Activated CD4-positive, CD25-positive, alpha-beta regulatory T cell treated with anti-CD3 and anti-CD28 coated beads, Interleukin-2, amount 50 U/mL, for 24 hours (primary cell): ENCODE data around the gene PAX7.

ENCODE experiments used
- ATAC-seq, 2 donors: fragments of 150-1000 bp; cut with Tn5 transposase; one replicate each; pipeline ENCODE4 v1.10.0; 2021; ENCODE audit warnings: mild to moderate bottlenecking in 1 of 2, moderate library complexity in 1 of 2

Gene PAX7

DNA sequence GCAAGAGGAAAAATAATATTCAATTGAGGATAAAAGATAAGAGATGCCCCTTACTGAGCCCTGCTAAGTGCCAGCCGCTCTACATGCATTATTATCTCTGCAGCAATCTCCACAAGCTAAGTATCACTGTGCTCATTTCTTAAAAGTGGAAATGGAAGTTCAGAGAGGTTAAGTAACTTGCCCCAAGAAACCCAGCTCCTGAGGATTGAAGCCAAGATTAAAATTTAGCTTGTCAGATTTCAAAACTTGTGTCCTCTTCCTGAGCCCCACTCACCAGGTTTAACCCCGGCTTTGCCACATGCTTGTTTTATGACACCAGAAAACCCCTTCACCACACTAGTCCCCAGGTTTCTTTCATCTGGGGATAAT is 11.2 kb upstream of the PAX7 start:
- ATAC-seq = no peak

DNA sequence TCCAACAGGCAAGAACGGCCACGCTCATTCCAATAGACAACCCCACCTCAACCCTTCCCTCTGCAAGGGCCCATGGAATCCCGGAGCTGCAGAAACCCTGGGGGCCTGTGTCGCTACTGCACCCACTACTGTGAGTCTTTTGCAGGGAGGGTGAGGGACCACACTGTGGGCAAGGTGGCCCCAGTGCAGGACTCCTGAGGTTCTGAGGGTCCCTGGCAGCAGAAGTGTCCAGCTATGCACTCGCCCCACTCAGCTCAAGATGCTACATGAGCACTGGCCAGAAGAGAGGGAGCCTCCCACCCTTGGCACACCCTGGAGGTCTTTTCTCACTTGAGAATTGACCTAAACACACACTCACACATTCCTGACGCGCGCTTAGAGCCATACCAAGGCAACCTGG is 2.1 kb upstream of the PAX7 start:
- no peak for ATAC-seq

DNA sequence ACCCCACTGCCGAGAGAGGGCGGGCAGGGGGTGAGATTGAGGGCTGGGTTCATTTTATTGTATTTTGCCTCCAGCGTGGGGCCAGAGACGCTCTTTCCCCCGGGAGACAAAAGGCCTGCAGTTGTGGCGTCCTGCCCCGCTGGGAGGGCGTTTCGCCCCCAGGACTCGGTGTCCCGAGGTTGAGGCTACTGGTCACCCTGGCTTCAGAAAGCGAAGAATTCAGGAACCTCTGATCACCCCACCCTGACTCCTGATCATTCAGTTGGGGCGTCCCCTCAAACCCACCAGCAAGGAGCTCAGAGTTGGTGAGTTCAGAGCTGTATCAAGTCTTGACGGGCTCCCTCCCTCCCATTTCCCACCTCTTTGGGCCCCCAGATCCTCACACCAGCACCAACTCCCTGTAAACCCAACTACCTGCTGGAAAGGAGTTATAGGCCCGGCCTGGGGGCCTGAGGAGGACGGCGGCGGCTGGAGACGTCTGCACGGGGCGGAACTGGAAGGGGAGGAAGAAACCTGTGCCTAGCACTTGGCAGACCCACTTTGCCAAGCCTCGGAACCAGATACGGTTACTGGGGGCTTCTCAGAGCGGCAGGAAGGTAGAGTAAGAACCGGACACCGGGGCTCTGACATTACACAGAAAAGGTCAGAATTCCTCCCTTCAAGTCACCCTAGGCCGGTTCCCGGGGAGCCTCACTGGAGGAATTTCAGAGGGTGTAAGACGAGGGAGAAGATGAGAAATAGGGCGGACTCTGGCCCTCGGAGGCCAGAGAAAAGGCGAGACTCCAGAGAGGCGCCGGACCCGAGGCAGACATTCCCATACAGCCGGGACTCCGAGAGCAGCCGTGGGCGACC is 761 bp upstream of the PAX7 start:
- ATAC-seq = no peak

DNA sequence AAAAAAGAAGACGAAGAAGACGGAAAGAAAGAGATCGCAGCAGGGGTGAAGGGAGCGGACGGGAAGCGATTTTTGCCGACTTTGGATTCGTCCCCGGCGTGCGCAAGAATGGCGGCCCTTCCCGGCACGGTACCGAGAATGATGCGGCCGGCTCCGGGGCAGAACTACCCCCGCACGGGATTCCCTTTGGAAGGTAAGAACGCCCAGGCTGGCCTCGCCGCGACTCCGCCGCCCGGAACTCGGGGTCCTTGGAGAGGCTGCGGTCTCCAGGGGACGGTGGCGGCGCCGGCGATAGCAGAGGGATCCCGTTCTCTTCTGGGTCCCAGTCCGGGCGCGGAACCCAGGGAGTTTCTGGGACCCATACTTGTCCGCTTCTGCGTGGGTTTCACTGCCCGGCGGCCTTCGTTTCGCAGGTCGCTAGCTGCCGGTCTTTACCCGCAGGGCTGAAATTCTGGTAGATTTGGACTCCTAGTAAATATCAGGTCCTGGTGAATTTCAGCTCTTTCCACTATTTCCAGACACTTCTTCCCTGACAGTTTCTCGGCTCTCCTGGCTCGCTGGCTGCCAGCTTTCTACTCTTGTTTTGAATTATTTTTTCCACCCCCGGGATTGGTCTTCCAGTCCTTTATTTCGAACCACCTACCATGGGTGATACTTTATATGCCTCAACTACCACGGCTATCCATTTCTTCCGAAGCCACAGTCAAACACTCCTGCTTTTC is 1.0 kb downstream of the PAX7 start:
- no peak for ATAC-seq

DNA sequence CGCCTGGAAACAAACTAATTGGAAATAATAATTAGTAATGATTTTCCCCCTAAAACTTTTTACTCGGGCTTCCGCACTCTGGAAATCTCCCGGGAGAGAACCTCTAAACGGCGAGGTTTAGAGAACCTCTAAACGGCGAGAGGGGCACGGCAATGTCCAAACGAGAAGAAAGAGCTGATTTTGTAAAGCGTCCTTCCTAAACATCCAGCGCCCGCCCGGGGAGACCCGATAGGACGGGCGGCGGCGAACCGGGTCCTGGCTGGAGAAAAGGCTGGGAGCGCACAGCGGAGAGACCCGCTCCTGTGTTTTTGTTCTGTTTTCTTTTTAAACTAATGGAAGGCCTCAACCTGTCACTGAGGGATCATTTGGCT is 1.6 kb downstream of the PAX7 start:
- ATAC-seq = no peak

DNA sequence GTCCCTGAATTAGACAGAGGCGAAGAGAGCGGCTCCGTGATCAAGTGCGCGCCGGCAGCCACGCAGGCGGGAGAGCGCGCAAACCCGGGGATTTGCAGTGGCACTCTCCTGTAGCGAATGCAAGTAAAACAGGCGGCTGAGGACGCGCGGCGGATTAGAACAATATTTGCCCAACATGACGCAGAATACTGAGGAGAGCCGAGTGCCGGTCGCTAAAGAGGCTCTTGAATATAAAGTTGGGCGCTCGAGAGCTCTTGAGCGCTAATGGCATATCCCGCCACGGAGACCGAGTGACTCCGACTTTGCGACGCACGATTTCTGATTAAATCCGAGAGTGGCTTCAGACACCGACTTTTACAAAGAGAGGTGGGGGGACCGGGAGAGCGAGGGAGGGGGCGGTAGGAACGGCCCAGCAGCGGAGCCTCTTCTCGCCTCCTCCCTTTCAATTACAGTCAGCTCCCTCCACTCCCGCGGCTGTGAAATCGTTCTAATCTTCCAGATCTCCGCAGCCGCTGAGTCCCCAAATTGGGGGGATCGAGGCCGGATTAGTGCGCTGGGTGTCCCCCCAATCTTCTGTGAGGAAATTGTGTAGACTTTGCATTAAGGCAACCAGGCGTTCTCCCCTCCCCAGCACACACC is 2.3 kb downstream of the PAX7 start:
- ATAC-seq = no peak

DNA sequence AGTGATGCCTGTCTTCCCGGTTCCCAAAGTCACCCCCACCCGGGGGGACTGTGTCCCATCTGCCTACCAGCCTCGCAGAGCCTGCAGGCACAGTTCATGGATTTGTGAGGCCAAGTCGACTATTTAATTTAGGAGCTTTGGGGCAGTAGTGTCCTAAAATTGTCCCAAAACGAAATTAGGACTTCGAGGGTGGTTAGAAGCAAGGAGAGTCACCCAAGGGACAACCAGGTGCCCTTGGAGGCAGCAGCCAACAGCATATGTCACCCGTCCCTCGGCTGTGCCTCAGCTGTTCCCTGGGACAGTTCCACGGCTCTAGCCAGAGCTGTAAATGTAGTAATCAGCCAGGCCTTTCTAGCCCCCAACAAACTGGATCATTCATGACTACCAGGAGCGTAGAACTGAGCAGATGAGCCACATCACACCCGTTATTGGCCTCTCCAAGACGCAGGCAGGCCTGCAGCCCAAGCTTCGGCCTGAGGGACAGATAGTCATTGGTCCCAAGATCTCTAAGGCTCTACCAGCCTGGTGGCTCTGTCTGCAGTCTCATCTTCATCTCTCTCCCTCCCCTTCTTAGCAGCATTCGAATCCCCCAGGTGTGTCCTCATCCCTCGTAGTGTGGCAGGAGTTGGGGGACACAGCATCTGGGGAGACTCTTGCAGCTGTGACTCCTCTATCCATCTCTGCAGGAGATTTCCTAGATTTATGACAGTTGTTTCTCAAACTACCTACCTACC is 2.9 kb downstream of the PAX7 start:
- no peak for ATAC-seq

DNA sequence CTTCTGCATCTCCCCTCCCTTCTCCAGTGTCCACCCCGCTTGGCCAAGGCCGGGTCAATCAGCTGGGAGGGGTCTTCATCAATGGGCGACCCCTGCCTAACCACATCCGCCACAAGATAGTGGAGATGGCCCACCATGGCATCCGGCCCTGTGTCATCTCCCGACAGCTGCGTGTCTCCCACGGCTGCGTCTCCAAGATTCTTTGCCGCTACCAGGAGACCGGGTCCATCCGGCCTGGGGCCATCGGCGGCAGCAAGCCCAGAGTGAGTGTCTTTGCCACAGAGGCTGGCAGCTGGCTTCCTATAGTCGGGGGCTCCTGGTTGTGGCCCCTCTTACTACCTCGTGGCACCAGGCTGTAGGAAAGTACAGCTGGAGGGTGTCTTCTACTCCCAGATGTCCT is 3.6 kb downstream of the PAX7 start:
- no peak for ATAC-seq

DNA sequence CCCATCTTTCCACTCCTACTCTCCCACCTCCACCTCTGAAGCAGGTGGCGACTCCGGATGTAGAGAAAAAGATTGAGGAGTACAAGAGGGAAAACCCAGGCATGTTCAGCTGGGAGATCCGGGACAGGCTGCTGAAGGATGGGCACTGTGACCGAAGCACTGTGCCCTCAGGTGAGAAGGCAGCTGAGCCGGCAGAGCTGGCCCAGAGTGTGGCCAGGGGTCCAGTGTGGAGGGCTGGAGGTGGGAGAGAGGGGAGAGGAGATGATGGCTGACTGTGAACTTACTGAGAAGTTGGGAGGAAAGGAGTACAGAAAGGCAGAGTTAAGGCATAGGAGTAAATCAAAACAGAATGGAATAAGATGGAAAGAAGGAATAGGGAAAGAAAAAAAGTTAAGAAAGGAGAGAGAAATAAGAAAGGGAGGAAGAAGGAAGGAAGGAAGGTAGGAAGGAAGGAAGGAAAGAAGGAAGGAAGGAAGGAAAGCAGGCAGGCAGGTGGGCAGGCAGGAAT is 4.5 kb downstream of the PAX7 start:
- no peak for ATAC-seq

DNA sequence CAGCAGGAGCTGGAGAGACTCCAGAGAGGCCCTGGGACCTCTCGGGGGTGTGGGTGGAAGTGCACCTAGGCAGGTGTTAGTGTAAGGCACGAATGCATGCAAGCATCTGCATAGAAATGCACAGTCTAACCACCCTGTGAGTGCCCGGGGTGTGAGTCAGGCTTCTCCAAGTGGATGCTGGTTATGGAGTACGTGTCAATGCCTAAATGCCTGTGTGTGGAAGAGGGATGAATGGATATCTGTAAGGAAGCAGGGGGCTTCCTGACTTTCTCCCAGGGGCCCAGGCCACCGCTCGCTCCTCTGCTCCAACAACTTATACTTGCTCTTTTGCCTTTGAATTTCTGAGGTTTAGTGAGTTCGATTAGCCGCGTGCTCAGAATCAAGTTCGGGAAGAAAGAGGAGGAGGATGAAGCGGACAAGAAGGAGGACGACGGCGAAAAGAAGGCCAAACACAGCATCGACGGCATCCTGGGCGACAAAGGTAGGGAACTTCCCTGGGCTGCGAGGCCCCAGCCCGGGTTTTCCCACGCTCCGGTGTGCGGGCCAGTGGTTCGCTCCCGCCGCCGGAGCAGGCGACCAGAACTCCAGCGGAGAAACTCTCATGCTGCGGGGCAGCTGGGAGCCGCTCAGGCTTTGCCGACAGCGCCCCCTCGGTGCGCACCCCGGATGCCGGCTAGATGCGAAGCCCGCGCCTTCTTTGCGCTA is 5.4 kb downstream of the PAX7 start:
- ATAC-seq = no peak

DNA sequence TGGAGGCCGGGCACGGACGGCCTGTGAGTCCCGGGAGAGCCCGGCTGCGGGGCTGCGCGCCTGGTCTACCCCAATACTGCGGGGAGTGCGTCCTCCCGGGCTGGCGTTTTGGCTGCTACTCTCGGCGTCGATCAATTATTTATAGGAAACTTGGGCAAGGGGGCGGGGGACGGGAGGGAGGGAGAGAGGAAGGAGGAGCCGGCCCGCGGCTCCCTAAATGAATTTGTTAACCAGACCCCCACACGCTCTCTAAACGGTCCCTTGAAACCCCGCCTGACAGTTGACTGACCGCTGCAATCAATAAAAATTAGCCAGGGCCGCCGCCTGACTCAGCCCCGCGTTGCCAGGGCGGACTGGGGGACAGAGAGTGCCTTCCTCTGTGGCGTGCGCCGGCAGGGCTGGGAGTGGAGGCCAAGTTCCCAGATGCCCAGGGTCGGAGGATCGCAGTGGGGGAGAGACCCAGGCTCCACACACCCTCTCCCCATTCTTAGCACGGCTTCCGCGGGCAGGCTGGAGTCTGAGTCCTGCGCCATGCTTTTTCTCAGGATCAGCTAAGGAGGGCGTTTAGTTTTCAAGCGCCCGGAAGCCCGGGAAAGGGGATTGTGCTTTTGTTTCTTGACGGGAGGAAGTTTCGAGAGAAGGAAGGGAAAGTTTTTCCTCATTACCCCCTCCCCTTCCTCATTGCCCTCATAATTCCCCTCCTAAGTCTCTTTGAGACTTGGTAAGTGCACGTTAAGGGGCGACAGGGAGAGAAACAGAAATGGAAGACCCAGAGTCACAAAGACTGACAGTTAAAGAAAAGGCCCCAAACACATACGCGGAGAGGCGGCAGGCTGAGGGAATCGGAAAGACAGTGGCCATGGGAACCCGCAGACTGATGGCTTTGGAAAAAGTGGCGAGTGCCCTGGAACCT is 6.2 kb downstream of the PAX7 start:
- no peak for ATAC-seq

DNA sequence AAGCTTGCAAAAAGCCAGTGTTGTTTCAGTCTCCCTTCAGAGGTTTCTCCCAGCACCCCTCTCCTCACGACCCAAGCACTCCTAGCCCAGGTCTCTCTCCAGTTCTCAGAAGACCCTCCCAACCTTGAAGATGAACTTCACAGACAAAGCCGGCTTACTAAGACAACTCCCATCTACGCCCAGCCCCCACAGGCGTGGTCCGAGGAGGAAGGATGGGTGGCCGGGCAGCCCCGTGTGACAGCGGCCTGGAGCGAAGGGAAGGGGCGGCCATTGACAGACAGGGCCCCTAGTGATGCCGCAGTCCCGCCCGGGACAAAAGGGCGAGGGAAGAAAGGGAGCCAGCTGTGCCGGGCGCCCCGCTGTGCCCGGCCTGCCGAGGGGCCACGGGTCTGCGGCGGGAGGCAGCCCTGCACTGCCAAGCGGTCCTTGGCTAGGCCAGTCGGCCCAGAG is 6.9 kb downstream of the PAX7 start:
- ATAC-seq = no peak

DNA sequence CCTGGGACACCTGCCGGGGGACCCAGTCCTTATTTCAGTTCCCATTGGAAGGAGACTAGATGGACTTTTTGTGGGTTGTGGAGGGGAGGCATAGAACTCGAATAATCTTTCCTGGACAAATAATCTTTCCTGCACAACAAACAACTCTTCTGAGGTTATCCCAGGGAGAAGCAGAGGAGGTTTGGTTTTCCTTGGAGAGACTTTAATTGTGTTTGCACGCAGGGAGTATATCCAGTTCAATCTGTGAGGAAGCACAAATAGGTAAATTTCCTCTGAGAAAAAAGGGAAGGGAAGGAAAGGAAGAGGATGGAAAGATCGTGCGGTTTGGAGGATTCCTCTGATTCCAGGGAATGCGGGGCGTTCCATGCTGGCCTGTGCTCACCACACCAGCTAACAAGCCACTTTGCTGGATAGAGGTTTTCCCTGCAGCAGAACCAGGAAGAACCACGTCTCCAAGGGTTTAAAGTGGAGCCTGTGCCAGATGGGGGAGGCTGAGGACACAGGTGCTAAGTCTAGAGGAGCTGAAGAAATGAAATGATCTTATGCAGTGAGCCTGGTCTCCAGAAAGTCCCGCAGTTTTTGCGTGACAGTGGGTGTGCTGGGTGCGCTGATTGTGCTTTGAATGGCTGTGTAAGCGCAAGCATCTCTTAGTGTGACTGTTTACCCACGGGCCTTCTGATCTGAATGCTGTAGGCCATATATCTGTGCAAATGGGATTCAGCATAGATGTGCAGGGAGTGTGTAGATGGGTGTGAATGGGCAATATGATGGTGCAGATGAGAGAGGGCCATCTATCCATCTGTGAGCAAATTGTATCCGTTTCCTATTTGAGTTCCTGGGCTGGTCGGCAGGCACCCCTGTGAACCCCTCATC is 7.6 kb downstream of the PAX7 start:
- no peak for ATAC-seq

DNA sequence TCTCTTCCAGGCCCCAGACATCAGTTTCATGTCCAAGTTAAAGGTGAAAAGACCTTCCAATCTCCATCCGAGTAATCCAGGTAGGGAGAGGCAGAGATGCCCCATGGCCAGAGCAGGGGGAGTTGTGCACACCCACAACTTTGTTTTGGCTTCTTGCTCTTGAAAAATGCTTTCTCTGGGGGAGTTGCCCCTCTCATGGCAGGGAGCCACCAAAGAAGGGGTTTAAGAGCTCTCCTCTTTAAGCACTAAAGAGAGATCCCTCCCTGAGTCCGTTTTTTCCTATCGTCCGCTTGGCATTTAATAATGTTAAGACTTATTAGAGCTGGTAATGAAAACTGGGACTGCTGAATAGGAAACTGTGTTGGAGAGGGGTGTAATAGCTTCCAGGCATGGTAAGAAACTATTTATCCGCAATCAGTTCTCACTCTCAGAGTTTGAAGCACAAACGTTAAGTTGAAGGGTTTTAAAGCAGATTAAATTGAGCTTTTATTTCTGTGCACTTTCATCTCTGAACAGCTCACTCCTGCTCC is 8.3 kb downstream of the PAX7 start:
- no peak for ATAC-seq

DNA sequence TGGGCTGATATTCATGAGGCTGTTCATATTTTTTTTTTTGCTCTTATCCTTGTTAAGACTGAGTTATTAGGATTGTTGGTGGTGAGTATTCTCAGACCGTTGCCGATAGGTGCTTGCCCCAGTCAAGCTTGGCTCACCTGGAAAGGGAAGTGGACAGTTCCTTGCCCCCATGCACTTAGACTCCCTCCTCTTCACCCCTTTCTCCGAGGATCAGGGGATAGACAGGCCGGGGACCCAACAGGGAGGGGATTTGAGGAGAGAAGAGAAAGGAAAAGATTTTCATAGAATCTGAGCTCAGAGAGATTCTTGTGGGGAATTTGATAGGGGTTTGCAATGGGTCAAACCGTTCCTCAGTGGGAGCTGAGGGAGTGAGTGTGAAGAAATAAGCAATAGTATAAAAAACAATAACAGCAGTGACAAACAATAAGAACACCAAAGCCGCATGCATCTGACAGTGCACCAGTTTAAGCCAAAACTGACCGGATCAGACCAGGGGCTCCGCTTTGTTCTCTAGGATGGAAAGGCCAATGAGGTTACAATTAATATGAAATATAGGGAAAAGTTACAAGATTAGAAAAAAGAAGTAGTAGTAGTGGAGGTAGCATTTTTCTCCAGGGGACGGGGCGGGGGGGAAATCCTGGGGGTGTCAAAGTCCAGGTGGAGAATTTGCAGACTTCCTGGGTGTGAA is 8.9 kb downstream of the PAX7 start:
- no peak for ATAC-seq

DNA sequence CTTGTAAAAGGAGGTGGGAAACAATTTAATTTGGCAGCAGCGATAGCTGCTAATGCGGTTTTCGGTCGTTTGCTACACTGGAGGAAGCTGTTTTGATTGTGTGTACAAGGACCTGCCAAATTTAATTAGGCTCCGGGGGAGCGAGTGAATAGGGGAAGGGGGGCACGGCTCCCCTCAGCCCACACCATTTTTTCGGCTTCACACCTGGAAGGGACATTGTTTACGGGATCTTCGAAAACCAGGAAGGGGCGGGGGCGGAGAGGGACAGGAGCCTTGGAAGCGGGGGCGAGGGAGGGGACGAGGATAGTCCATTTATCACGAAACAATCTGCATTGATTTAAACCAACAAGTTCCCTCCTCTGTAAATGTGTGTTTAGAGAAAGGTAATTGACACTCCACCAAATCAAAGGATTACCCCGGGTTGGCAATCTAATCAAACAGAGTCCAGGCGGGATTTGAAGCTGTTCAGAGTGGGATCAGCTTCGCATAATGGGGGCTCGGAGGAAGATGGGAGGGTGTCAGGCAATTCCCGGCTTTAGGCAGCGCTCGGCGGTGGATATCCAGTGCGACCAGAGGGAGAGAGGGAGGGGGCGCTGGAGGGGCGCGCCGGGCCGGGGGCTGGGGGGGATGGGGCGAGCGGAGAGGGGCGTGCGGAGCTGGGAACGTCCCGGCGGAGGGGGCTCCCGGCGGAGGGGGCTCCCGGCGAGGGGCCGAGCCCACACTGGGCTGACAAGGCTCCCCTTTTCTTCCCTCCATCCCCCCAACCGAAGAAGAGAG is 9.8 kb downstream of the PAX7 start:
- ATAC-seq = no peak

DNA sequence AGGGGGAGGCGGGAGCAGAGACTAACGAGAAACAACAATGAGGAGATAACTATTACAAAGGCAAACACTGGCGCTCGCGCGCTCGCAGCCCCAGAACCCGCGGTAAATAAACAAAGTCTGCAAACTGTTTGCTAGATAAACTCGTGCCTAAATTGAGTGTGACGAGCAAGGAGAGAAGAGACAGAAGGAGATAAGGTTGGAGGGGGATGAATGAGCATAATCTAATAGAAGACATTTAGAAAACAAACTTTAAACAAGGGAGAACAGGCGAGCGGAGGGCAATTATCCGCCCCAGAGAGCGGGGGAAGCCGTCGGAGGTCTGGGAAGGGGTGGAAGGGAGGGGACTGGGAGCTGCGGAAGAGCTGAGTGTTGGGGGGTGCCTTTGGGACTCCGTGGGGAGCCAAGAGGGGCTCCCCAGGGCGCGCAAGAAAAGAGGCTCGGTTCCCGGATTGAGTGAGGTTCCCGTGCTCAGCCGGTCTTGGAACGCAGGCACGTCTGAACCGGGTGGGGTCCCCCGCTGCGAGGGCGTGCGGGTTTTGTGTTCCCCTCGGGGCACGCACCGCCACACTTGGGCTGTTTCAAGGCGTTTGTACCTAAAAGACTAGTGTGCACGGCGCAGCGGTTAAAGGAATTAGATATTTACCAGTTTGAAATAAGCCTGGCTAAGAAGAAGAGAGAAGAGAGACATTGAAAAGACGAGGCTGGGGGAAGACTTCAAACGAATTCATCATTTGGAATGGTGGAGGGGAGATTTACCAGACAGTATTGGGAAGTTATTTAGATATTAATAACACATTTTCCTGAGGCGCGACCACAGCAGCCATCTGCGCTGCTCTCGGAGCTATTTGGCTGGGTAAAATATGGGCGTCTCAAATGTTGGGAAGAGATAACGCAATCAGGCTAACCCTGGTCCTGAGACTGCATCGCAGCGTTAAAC is 10.6 kb downstream of the PAX7 start:
- ATAC-seq = no peak
